ENCODE measurements around the gene TMEM229B. TPM values are rescaled to one million over a fixed set of nuclear protein-coding genes. Genes with fewer than 3 reads are reported as not detected.

Gene TMEM229B
- polyA plus RNA-seq, 4 donors, result 6.5 to 27.5 (median 11.4) TPM

DNA sequence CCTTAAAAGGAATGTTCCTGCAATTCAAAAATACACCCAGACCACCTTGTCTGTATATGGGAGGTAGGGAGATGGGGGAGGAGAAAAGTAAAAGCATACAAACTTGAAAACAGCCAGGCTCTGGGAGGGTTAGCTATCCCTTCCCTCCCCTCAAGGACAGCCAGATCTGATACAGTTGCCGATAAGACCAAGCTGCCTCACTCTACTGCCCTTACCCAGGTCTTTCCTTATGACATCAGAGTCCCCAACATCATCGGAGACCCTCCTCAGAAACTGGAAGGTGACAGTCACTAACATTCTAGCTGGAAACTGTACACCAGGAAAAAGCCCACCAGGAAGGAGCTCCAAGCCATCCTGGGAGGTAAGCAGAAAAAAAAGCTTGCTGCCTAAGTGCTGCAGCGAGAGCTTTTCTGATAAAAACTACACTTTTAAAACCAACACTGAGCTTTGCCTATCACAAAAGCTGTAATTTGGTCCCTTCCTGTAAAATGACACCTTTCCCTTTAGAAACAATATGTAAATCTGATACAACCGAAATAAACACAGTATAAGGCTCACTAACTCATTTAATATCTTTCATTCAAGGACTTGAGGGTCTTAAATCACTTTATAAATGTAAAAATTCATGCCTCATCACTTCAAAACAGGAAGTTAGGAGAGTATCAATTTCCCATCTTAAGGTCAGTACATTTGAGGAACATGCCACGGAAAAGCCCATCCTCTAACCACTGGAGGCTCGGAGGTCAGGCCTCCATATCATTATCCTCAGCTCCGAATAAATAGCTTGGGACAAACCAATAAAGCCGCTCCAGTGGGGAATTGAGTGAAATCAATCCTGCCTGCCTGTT, 24.2 kb upstream of the TMEM229B start:
- Histone ChIP-seq H3K27ac (ENCODE audit: low read depth in 1 of 3, low read length in 2 of 3) (peak overlapping the region in 1 of 3 donors; percentile 93), H3K4me3 (ENCODE audit: low read depth in 1 of 3, low read length in 3 of 3) (no peak overlapping the region), H3K36me3 (ENCODE audit: control insufficient read depth in 3 of 3, insufficient read depth in 2 of 3, low read depth in 1 of 3, low read length in 3 of 3) (no peaks in the 10 kb centered on the region), H3K9me3 (ENCODE audit: control insufficient read depth in 2 of 2, insufficient read depth in 1 of 2, low read depth in 1 of 2, low read length in 1 of 2) (no peaks in the 10 kb centered on the region), H3K4me1 (ENCODE audit: control insufficient read depth in 3 of 3, insufficient read depth in 2 of 3, low read depth in 1 of 3, low read length in 2 of 3) (peaks cover 0 to 29% (median 2%) of the 10 kb centered on the region in 3 donors), H3K27me3 (ENCODE audit: control insufficient read depth in 3 of 3, insufficient read depth in 3 of 3, low read length in 3 of 3) (no peaks in the 10 kb centered on the region)
- 71 to 83% (median 77%) methylated on average over 8 of the region's 8 CpGs for WGBS, 3 donors
- DNase-seq, result no peak
- FAIRE-seq, result no peak

DNA sequence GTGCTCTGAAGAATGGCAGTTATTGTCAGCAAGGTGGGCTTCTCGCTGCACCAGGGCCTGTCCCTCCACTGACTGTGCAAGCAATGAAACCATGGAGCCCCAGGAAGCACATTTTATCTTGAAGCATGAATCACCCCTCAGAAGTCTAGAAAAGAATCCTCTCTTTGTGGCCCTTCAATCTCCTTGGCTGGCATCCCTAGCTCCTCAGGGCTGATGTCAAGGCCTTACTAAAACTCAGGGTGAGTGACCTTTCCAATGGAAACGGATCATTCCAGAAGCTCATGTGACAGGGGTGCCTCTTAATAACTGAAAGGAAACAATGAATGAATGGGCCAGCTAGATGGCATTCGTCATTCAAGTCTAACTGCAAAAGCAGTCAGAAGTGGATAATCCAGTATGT, 22.3 kb upstream of the TMEM229B start:
- FAIRE-seq (no peak), DNase-seq (no peak)
- H3K4me1 ChIP-seq (ENCODE audit: control insufficient read depth in 3 of 3, insufficient read depth in 2 of 3, low read depth in 1 of 3, low read length in 2 of 3), result peaks cover 0 to 29% (median 2%) of the 10 kb centered on the region in 3 donors
- peaks cover 0 to 6% (median 0%) of the 10 kb centered on the region in 3 donors for H3K36me3 ChIP-seq (ENCODE audit: control insufficient read depth in 3 of 3, insufficient read depth in 2 of 3, low read depth in 1 of 3, low read length in 3 of 3)
- 75 to 87% (median 79%) methylated on average over 3 of the region's 3 CpGs for WGBS, 3 donors
- H3K4me3 ChIP-seq (ENCODE audit: low read depth in 1 of 3, low read length in 3 of 3), result no peak overlapping the region
- no peak overlapping the region for H3K27ac ChIP-seq (ENCODE audit: low read depth in 1 of 3, low read length in 2 of 3)
- H3K27me3 ChIP-seq (ENCODE audit: control insufficient read depth in 3 of 3, insufficient read depth in 3 of 3, low read length in 3 of 3), result no peaks in the 10 kb centered on the region
- no peaks in the 10 kb centered on the region for H3K9me3 ChIP-seq (ENCODE audit: control insufficient read depth in 2 of 2, insufficient read depth in 1 of 2, low read depth in 1 of 2, low read length in 1 of 2)

DNA sequence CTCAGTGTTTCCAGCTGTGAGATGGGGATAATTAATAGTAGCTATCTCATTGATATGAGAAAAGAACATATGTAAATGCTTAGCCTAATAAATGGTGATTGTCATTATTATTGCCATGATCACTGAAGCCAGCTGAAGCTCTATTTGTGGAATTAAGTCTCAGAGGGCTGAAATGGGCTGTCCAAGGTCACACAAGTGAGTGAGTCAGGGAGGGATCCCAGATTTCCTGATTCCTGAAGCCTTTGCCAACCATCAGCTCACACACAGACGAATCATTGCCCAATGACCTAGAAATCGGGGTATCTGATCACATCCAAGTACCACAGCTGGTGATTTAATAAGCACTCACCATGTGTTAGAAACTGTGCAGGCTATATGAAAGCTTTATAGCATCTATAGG, 21.6 kb upstream of the TMEM229B start:
- WGBS, 3 donors, result 23 to 53% (median 47%) methylated on average over 2 of the region's 2 CpGs
- Histone ChIP-seq H3K36me3 (ENCODE audit: control insufficient read depth in 3 of 3, insufficient read depth in 2 of 3, low read depth in 1 of 3, low read length in 3 of 3) (peaks cover 0 to 10% (median 0%) of the 10 kb centered on the region in 3 donors), H3K27me3 (ENCODE audit: control insufficient read depth in 3 of 3, insufficient read depth in 3 of 3, low read length in 3 of 3) (no peaks in the 10 kb centered on the region), H3K4me1 (ENCODE audit: control insufficient read depth in 3 of 3, insufficient read depth in 2 of 3, low read depth in 1 of 3, low read length in 2 of 3) (peaks cover 0 to 29% (median 2%) of the 10 kb centered on the region in 3 donors), H3K4me3 (ENCODE audit: low read depth in 1 of 3, low read length in 3 of 3) (no peak overlapping the region), H3K9me3 (ENCODE audit: control insufficient read depth in 2 of 2, insufficient read depth in 1 of 2, low read depth in 1 of 2, low read length in 1 of 2) (no peaks in the 10 kb centered on the region), H3K27ac (ENCODE audit: low read depth in 1 of 3, low read length in 2 of 3) (no peak overlapping the region)
- no peak for FAIRE-seq
- DNase-seq, result no peak

DNA sequence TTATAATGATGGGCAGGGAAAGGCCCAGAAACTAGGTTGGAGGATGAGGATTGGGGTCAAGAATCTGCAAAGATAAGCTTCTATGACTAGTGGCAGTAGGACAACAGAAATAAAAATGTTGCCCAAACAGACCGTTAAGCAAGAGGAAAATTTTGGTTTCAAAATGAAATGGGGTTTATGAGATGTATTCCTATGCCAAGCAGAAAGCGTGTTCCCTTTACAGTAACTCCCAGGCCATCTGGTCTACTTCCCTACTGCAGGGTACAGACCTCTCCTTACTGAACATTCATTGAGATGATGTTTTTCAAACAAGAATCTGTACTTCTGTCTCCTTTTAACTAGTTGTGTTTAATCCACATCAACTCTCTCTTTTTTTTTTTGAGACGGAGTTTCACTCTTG, 20.4 kb upstream of the TMEM229B start:
- WGBS, 3 donors, result 48 to 53% (median 50%) methylated on average over 3 of the region's 3 CpGs
- Histone ChIP-seq H3K36me3 (ENCODE audit: control insufficient read depth in 3 of 3, insufficient read depth in 2 of 3, low read depth in 1 of 3, low read length in 3 of 3) (peaks cover 0 to 12% (median 0%) of the 10 kb centered on the region in 3 donors), H3K4me3 (ENCODE audit: low read depth in 1 of 3, low read length in 3 of 3) (no peak overlapping the region), H3K4me1 (ENCODE audit: control insufficient read depth in 3 of 3, insufficient read depth in 2 of 3, low read depth in 1 of 3, low read length in 2 of 3) (peaks cover 0 to 24% (median 2%) of the 10 kb centered on the region in 3 donors), H3K27me3 (ENCODE audit: control insufficient read depth in 3 of 3, insufficient read depth in 3 of 3, low read length in 3 of 3) (no peaks in the 10 kb centered on the region), H3K27ac (ENCODE audit: low read depth in 1 of 3, low read length in 2 of 3) (no peak overlapping the region), H3K9me3 (ENCODE audit: control insufficient read depth in 2 of 2, insufficient read depth in 1 of 2, low read depth in 1 of 2, low read length in 1 of 2) (no peaks in the 10 kb centered on the region)
- DNase-seq (peak in 1 of 2 donors; percentile 18), FAIRE-seq (no peak)

DNA sequence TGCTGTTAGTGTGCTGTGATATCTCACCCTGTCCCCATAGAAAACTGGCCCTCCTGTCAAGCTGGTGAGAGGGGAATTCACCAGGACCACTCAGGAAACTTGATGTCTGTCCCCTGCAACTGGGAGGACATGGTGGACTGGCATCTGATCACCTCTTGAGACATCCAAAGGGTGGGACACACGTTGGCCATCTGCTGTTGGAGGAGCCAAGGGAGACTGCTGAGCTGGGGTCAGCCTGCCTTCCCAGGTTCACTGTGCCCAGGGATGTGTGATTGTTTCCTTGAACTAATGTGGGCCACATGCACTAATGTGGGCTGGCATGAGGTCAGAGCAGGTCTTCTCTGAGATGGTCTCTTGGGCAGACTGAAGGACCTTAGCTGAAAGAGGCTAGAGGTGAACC, 16.7 kb upstream of the TMEM229B start:
- Histone ChIP-seq H3K4me3 (ENCODE audit: low read depth in 1 of 3, low read length in 3 of 3) (no peak overlapping the region), H3K27ac (ENCODE audit: low read depth in 1 of 3, low read length in 2 of 3) (no peak overlapping the region), H3K4me1 (ENCODE audit: control insufficient read depth in 3 of 3, insufficient read depth in 2 of 3, low read depth in 1 of 3, low read length in 2 of 3) (peaks cover 0 to 6% (median 0%) of the 10 kb centered on the region in 3 donors), H3K27me3 (ENCODE audit: control insufficient read depth in 3 of 3, insufficient read depth in 3 of 3, low read length in 3 of 3) (no peaks in the 10 kb centered on the region), H3K36me3 (ENCODE audit: control insufficient read depth in 3 of 3, insufficient read depth in 2 of 3, low read depth in 1 of 3, low read length in 3 of 3) (peaks cover 0 to 12% (median 0%) of the 10 kb centered on the region in 3 donors), H3K9me3 (ENCODE audit: control insufficient read depth in 2 of 2, insufficient read depth in 1 of 2, low read depth in 1 of 2, low read length in 1 of 2) (no peaks in the 10 kb centered on the region)
- 65 to 71% (median 67%) methylated on average over 1 of the region's 1 CpG for WGBS, 3 donors
- FAIRE-seq (no peak), DNase-seq (no peak)

DNA sequence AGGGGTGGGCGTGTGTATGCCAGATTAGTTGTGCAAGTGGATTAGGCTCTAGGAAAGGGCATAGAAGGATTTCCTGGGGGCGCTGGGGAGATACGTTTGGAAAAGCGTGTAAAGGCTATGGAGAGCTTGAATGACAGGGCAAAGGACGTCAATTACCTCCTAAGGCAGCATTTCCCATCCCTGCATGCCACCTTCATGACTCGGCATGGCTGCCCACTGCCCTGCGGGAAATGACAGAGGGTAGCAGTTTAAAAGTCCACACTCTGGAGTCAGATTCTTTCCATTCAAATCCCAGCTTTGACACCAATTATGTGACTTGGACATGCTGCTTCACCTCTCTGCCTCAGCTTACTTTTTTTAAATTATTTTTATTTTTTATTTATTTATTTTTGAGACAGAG, 14.8 kb upstream of the TMEM229B start:
- Histone ChIP-seq H3K27me3 (ENCODE audit: control insufficient read depth in 3 of 3, insufficient read depth in 3 of 3, low read length in 3 of 3) (no peaks in the 10 kb centered on the region), H3K4me3 (ENCODE audit: low read depth in 1 of 3, low read length in 3 of 3) (no peak overlapping the region), H3K27ac (ENCODE audit: low read depth in 1 of 3, low read length in 2 of 3) (no peak overlapping the region), H3K4me1 (ENCODE audit: control insufficient read depth in 3 of 3, insufficient read depth in 2 of 3, low read depth in 1 of 3, low read length in 2 of 3) (peaks cover 0 to 4% (median 0%) of the 10 kb centered on the region in 3 donors), H3K36me3 (ENCODE audit: control insufficient read depth in 3 of 3, insufficient read depth in 2 of 3, low read depth in 1 of 3, low read length in 3 of 3) (peaks cover 0 to 12% (median 0%) of the 10 kb centered on the region in 3 donors), H3K9me3 (ENCODE audit: control insufficient read depth in 2 of 2, insufficient read depth in 1 of 2, low read depth in 1 of 2, low read length in 1 of 2) (no peaks in the 10 kb centered on the region)
- DNase-seq (no peak), FAIRE-seq (no peak)
- 70 to 87% (median 83%) methylated on average over 7 of the region's 7 CpGs for WGBS, 3 donors

DNA sequence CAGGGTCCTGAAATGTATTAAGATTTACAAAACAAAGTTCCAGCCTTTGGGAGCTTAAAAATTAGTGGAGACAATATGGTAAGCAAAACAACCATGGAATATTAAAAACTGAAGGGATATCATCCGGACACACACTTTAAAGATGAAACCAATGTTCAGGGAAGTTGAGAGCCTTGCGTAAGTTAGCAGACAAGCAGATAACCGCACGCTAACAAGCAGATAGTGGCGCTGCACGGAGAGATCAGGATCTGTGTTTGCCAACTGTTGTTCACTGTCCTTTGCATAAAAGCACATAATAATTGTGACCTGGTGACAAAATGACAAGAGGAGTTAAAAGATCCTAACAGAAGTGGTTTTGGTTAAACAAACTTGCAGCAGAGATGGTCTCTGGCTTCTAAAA, 14.3 kb upstream of the TMEM229B start:
- H3K27ac ChIP-seq (ENCODE audit: low read depth in 1 of 3, low read length in 2 of 3), result no peak overlapping the region
- no peaks in the 10 kb centered on the region for H3K4me1 ChIP-seq (ENCODE audit: control insufficient read depth in 3 of 3, insufficient read depth in 2 of 3, low read depth in 1 of 3, low read length in 2 of 3)
- no peaks in the 10 kb centered on the region for H3K27me3 ChIP-seq (ENCODE audit: control insufficient read depth in 3 of 3, insufficient read depth in 3 of 3, low read length in 3 of 3)
- 61 to 69% (median 65%) methylated on average over 6 of the region's 6 CpGs for WGBS, 3 donors
- FAIRE-seq (no peak), DNase-seq (no peak)
- no peak overlapping the region for H3K4me3 ChIP-seq (ENCODE audit: low read depth in 1 of 3, low read length in 3 of 3)
- H3K36me3 ChIP-seq (ENCODE audit: control insufficient read depth in 3 of 3, insufficient read depth in 2 of 3, low read depth in 1 of 3, low read length in 3 of 3), result peaks cover 0 to 12% (median 0%) of the 10 kb centered on the region in 3 donors
- H3K9me3 ChIP-seq (ENCODE audit: control insufficient read depth in 2 of 2, insufficient read depth in 1 of 2, low read depth in 1 of 2, low read length in 1 of 2), result no peaks in the 10 kb centered on the region

DNA sequence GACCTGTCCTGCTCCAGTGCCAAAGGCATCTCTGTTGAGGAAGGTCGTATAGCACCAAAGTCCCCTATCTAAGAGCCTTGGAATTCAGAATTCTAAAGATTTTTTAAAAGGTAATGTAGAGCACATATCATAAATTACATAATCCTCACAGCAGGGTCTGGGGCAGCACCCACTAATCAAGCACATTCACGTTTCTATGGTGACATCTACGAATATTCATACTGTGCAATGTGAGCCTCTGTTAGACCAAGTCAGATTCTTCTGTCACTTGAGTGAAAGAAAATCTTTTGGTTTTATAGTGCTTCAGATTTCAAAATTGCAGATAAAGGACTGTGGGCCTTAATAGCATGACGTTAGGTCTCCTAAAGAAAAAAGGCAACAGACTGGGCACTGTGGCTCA, 13.1 kb upstream of the TMEM229B start:
- Histone ChIP-seq H3K27ac (ENCODE audit: low read depth in 1 of 3, low read length in 2 of 3) (no peak overlapping the region), H3K27me3 (ENCODE audit: control insufficient read depth in 3 of 3, insufficient read depth in 3 of 3, low read length in 3 of 3) (no peaks in the 10 kb centered on the region), H3K36me3 (ENCODE audit: control insufficient read depth in 3 of 3, insufficient read depth in 2 of 3, low read depth in 1 of 3, low read length in 3 of 3) (peaks cover 0 to 9% (median 0%) of the 10 kb centered on the region in 3 donors), H3K9me3 (ENCODE audit: control insufficient read depth in 2 of 2, insufficient read depth in 1 of 2, low read depth in 1 of 2, low read length in 1 of 2) (no peaks in the 10 kb centered on the region), H3K4me3 (ENCODE audit: low read depth in 1 of 3, low read length in 3 of 3) (no peak overlapping the region), H3K4me1 (ENCODE audit: control insufficient read depth in 3 of 3, insufficient read depth in 2 of 3, low read depth in 1 of 3, low read length in 2 of 3) (peaks cover 0 to 2% (median 0%) of the 10 kb centered on the region in 3 donors)
- no peak for DNase-seq
- WGBS, 3 donors, result 78 to 82% (median 78%) methylated on average over 4 of the region's 4 CpGs
- FAIRE-seq, result no peak

All from small intestine (tissue), 7 donors.